Thoracic aorta (tissue), 2 donors: ENCODE data around the gene PRRG4. TPM values are rescaled to one million over a fixed set of nuclear protein-coding genes. Genes with fewer than 3 reads are reported as not detected.

Experiments used
- ATAC-seq: fragments of 150-250 bp; one replicate; pipeline ENCODE4 v1.8.0; 2017; ENCODE audit warnings: low read depth; ENCODE audit not compliant: insufficient number of reproducible peaks, low FRiP score
- DNase-seq: peaks from one replicate; pipeline ENCODE4 v3.0.0-alpha.2; 2020; ENCODE audit warnings: low spot score
- H3K27ac ChIP-seq, 2 donors: fragments of 200-600 bp; sonication (generic); 1 replicate in 1 of 2; 2 replicates in 1 of 2; pipeline ENCODE4 v1.5.1; 2016; ENCODE audit warnings: mild to moderate bottlenecking in 2 of 2, moderate library complexity in 2 of 2
- H3K27me3 ChIP-seq: fragments of 200-600 bp; sonication (generic); replicated peaks from 2 replicates; pipeline ENCODE4 v1.6.0; 2016; ENCODE audit warnings: mild to moderate bottlenecking; ENCODE audit not compliant: insufficient read depth
- H3K36me3 ChIP-seq: fragments of 200-600 bp; sonication (generic); one replicate; pipeline ENCODE4 v1.5.1; 2016
- H3K4me1 ChIP-seq, 2 donors: fragments of 200-600 bp; sonication (generic); 1 replicate in 1 of 2; 2 replicates in 1 of 2; pipeline versions ENCODE4 v1.5.1 to v1.6.0; 2016; ENCODE audit warnings: low read depth in 2 of 2, mild to moderate bottlenecking in 1 of 2; ENCODE audit not compliant: control insufficient read depth in 1 of 2
- H3K4me3 ChIP-seq: fragments of 200-600 bp; sonication (generic); 2 replicates; pipeline ENCODE4 v1.5.1; 2016; ENCODE audit warnings: mild to moderate bottlenecking
- H3K9me3 ChIP-seq: fragments of 200-600 bp; sonication (generic); 2 replicates; pipeline ENCODE4 v1.5.1; 2016
- CTCF ChIP-seq: fragments of 200-600 bp; sonication (generic); IDR thresholded peaks from one replicate; pipeline ENCODE4 v1.5.1; 2019; ENCODE audit warnings: antibody characterized with exemption
- total RNA-seq, 2 donors: library from RNA; depleted of rRNA; stranded (reverse); fragments of >200 nt; gene quantifications; one replicate each; pipeline versions ENCODE4 v1.1.0 to v1.2.3, GENCODE V29; 2016

Gene PRRG4
- total RNA-seq, 2 donors from 2014 or later = 2.3 to 5.1 TPM

GRCh38 chr11:32817181-32817851 lies 12.4 kb upstream of the PRRG4 start:
- no peaks in the 10 kb centered on the region for H3K27me3 ChIP-seq
- no peak overlapping the region for H3K4me3 ChIP-seq
- no peak for TF ChIP-seq CTCF
- no peaks in the 10 kb centered on the region for H3K4me1 ChIP-seq
- ATAC-seq (no peak), DNase-seq (no peak)
- H3K9me3 ChIP-seq = no peaks in the 10 kb centered on the region
- H3K27ac ChIP-seq = no peak overlapping the region
- no peaks in the 10 kb centered on the region for H3K36me3 ChIP-seq

- DNase-seq (no peak), ATAC-seq (no peak)
- no peak overlapping the region for H3K27ac ChIP-seq
- no peak overlapping the region for H3K4me3 ChIP-seq
- no peaks in the 10 kb centered on the region for H3K36me3 ChIP-seq
- no peaks in the 10 kb centered on the region for H3K27me3 ChIP-seq
- no peaks in the 10 kb centered on the region for H3K4me1 ChIP-seq
- H3K9me3 ChIP-seq = no peaks in the 10 kb centered on the region
- TF ChIP-seq CTCF = no peak
Observed at GRCh38 chr11:32817852-32818183, 11.9 kb upstream of the PRRG4 start.

DNA sequence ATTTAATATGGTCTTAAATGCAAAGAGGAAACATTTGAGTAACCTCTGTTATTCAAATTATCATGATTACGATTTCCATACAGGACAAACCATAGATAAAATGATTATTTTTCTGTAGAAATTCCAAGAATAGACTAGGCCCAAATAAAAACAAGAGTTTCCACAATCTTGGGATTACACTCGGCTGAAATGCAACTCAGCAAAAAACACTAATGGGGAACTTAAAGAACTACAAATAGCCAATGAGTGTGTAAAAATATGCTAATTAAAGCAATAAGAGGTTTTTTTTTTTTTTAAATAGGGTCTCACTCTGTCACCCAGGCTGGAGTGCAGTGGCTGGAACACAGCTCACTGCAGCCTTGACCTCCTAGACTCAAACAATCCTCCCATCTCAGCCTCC lies 10.5 kb upstream of the PRRG4 start:
- no peaks in the 10 kb centered on the region for H3K4me1 ChIP-seq
- no peak overlapping the region for H3K27ac ChIP-seq
- ATAC-seq (no peak), DNase-seq (no peak)
- no peaks in the 10 kb centered on the region for H3K36me3 ChIP-seq
- no peaks in the 10 kb centered on the region for H3K27me3 ChIP-seq
- H3K9me3 ChIP-seq = no peaks in the 10 kb centered on the region
- H3K4me3 ChIP-seq = no peak overlapping the region
- no peak for TF ChIP-seq CTCF

- DNase-seq (no peak), ATAC-seq (no peak)
- Histone ChIP-seq H3K4me1 (no peaks in the 10 kb centered on the region), H3K27ac (no peak overlapping the region), H3K27me3 (no peaks in the 10 kb centered on the region), H3K36me3 (no peaks in the 10 kb centered on the region), H3K4me3 (no peak overlapping the region), H3K9me3 (no peaks in the 10 kb centered on the region)
- TF ChIP-seq CTCF = no peak
Observed at GRCh38 chr11:32820497-32820896, 9.2 kb upstream of the PRRG4 start.

DNA sequence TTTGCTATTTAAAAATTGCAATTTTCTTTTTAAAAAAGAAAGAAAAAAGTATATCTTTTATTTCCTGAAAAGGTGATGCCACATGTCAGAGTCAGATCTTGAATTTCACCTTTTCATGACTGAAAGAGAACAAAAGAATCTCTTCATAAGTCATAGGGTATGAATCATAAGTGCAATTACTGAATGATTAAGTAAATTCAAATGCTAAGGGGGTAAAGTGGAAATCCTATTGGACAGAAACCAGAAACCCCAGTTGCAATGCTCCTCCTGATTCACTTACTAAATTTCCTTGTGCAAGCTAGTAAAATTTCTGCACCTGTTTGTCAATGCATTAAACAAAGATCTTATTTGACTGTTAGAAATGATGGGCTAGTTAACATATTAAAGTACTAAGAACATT lies 8.2 kb upstream of the PRRG4 start:
- no peak for DNase-seq
- Histone ChIP-seq H3K4me1 (no peaks in the 10 kb centered on the region), H3K27me3 (no peaks in the 10 kb centered on the region), H3K9me3 (no peaks in the 10 kb centered on the region), H3K27ac (no peak overlapping the region), H3K36me3 (no peaks in the 10 kb centered on the region), H3K4me3 (no peak overlapping the region)
- no peak for ATAC-seq
- TF ChIP-seq CTCF = no peak
